Measurements from ENCODE around the gene CYP4F22. TPM values are rescaled to one million over a fixed set of nuclear protein-coding genes. Genes with fewer than 3 reads are reported as not detected.
"Not testable (repeated sequence)": the region's sequence is repeated elsewhere in the genome, so short reads cannot be mapped to it uniquely, and the experiment has no call there.

Gene CYP4F22
- polyA plus RNA-seq, 3 donors = 0.10 to 0.61 TPM; not detected in 1

GRCh38 chr19:15485768-15486167 is 22.6 kb upstream of the CYP4F22 start:
- H3K27ac ChIP-seq (ENCODE audit: low read depth, low read length) = not testable (repeated sequence)
- WGBS, 3 donors = 88 to 92% (median 88%) methylated on average over 5 of the region's 5 CpGs

- no peak overlapping the region for H3K27ac ChIP-seq (ENCODE audit: low read depth, low read length)
- WGBS, 3 donors = 87 to 94% (median 88%) methylated on average over 4 of the region's 4 CpGs
These were observed 21.3 kb upstream of the CYP4F22 start for GRCh38 chr19:15487038-15487437.

GRCh38 chr19:15488489-15489226 is 19.7 kb upstream of the CYP4F22 start:
- no peak overlapping the region for H3K27ac ChIP-seq (ENCODE audit: low read depth, low read length)
- 56 to 72% (median 65%) methylated on average over 13 of the region's 13 CpGs for WGBS, 3 donors

- no peak overlapping the region for H3K27ac ChIP-seq (ENCODE audit: low read depth, low read length)
- WGBS, 3 donors = 77 to 96% (median 85%) methylated on average over 1 of the region's 1 CpG
These were observed 13.2 kb upstream of the CYP4F22 start for GRCh38 chr19:15495151-15495550.

- H3K27ac ChIP-seq (ENCODE audit: low read depth, low read length) = no peak overlapping the region
- 61 to 66% (median 66%) methylated on average over 10 of the region's 10 CpGs for WGBS, 3 donors
These were observed 10.0 kb upstream of the CYP4F22 start for GRCh38 chr19:15498156-15498858.

GRCh38 chr19:15498910-15499309 is 9.4 kb upstream of the CYP4F22 start:
- H3K27ac ChIP-seq (ENCODE audit: low read depth, low read length) = no peak overlapping the region
- WGBS, 3 donors = 60 to 69% (median 64%) methylated on average over 6 of the region's 6 CpGs

GRCh38 chr19:15501596-15501995 is 6.7 kb upstream of the CYP4F22 start:
- 51 to 88% (median 62%) methylated on average over 1 of the region's 1 CpG for WGBS, 3 donors
- no peak overlapping the region for H3K27ac ChIP-seq (ENCODE audit: low read depth, low read length)

GRCh38 chr19:15502264-15502663 is 6.1 kb upstream of the CYP4F22 start:
- H3K27ac ChIP-seq (ENCODE audit: low read depth, low read length) = no peak overlapping the region
- WGBS, 3 donors = 26 to 70% (median 47%) methylated on average over 1 of the region's 1 CpG

- no peak overlapping the region for H3K27ac ChIP-seq (ENCODE audit: low read depth, low read length)
- 54 to 75% (median 70%) methylated on average over 5 of the region's 5 CpGs for WGBS, 3 donors
These were observed 2.2 kb upstream of the CYP4F22 start for GRCh38 chr19:15506074-15506571.

- no peak overlapping the region for H3K27ac ChIP-seq (ENCODE audit: low read depth, low read length)
- 60 to 67% (median 61%) methylated on average over 14 of the region's 14 CpGs for WGBS, 3 donors
These were observed 974 bp upstream of the CYP4F22 start for GRCh38 chr19:15507068-15508034.

GRCh38 chr19:15511671-15512424 is 3.5 kb downstream of the CYP4F22 start:
- no peak overlapping the region for H3K27ac ChIP-seq (ENCODE audit: low read depth, low read length)
- WGBS, 3 donors = 84 to 95% (median 90%) methylated on average over 19 of the region's 19 CpGs

GRCh38 chr19:15515227-15515625 is 6.9 kb downstream of the CYP4F22 start:
- H3K27ac ChIP-seq (ENCODE audit: low read depth, low read length) = not testable (repeated sequence)
- 85 to 87% (median 87%) methylated on average over 9 of the region's 9 CpGs for WGBS, 3 donors

GRCh38 chr19:15516363-15516762 is 8.0 kb downstream of the CYP4F22 start:
- H3K27ac ChIP-seq (ENCODE audit: low read depth, low read length) = no peak overlapping the region
- WGBS, 3 donors = 73 to 93% (median 89%) methylated on average over 3 of the region's 3 CpGs

- no peak overlapping the region for H3K27ac ChIP-seq (ENCODE audit: low read depth, low read length)
- 75 to 87% (median 80%) methylated on average over 1 of the region's 1 CpG for WGBS, 3 donors
These were observed 9.5 kb downstream of the CYP4F22 start for GRCh38 chr19:15517778-15518177.

GRCh38 chr19:15519433-15519976 is 11.2 kb downstream of the CYP4F22 start:
- H3K27ac ChIP-seq (ENCODE audit: low read depth, low read length) = no peak overlapping the region
- WGBS, 3 donors = 69 to 84% (median 73%) methylated on average over 6 of the region's 6 CpGs

- WGBS, 3 donors = 73 to 86% (median 76%) methylated on average over 5 of the region's 5 CpGs
- no peak overlapping the region for H3K27ac ChIP-seq (ENCODE audit: low read depth, low read length)
These were observed 16.5 kb downstream of the CYP4F22 start for GRCh38 chr19:15524781-15525180.

GRCh38 chr19:15525291-15525690 is 17.0 kb downstream of the CYP4F22 start:
- H3K27ac ChIP-seq (ENCODE audit: low read depth, low read length) = no peak overlapping the region
- 81 to 87% (median 82%) methylated on average over 15 of the region's 15 CpGs for WGBS, 3 donors

- no peak overlapping the region for H3K27ac ChIP-seq (ENCODE audit: low read depth, low read length)
- 72 to 78% (median 76%) methylated on average over 2 of the region's 2 CpGs for WGBS, 3 donors
These were observed 18.1 kb downstream of the CYP4F22 start for GRCh38 chr19:15526408-15526807.
